HG02870 (cell line): ENCODE data around the gene CACNA1A.
A peak's percentile ranks its signal among the peaks of the same experiment; 100 is the strongest.

Source experiments
- ATAC-seq: cut with Tn5 transposase; IDR thresholded peaks from one replicate; pipeline ENCODE4 v1.9.1; 2021; ENCODE audit warnings: mild to moderate bottlenecking, moderate library complexity; ENCODE audit not compliant: unreplicated experiment

The CACNA1A gene

DNA sequence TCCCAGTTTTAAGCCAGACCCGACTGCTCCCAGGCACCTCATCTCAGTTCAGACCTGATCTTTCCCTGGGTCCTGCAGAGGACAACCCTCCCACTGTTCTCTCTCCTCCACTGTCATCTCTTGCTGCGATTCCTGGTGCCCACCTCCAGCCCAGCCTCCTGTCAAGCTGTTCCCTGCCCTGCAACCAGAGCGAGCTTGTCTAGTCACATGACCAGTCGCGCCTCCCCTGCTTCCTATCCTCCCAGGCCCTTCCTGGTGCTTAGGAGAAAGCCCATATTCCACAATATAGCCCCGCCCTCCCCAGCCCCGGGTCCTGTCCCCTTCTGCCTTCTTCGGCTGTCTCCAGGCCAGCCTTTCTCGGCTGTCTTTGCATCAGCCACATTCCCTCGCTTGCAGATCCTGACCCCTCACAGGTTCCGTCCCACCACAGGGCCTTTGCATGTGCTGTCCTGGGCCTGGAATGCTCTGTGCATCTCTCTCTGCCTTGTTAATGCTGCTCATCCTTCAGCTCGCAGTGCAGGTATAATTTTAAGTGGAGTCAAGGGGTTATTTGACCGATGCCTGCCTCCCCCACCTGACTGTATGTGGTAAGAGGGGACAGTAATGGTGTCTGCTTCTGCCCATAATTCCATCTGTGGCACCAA is 267.3 kb downstream of the CACNA1A start:
- ATAC-seq = no peak

DNA sequence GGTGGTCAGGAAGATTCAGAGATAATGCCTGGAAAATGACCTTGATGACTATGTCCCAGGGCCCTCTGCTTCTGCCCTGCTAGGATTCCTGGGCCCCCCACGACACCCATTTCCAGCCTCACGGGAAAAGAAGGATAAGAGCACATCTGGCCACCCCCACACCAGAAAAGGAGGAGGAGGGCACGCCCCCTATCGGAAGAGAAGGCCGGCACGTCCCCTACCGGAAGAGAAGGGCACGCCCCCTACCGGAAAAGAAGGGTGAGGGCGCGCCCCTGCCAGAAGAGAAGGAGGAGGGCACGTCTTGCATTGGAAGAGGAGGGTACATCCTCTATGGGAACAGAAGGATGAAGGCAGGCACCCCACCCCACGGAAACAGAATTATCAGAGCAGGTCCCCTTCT is 271.8 kb downstream of the CACNA1A start:
- ATAC-seq = no peak

DNA sequence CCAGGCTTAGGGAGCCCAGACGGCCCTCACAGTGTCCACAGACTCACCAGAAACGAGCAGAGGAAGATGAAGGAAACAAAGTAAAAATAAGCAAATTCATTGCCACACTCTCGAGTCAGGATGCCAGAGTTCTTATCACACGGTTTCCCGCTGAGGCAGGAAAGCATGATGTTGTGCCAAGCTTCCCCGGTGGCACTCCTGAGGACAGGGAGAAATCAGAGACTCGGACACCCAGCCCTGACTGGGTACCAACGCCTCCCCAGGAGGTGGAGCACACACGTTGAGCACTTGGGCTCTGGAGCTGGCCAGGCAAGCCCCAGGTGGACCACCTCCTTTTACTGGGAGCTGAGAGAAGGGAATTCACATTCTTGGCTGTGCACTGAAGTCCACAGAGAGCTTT is 274.6 kb downstream of the CACNA1A start:
- ATAC-seq = no peak

DNA sequence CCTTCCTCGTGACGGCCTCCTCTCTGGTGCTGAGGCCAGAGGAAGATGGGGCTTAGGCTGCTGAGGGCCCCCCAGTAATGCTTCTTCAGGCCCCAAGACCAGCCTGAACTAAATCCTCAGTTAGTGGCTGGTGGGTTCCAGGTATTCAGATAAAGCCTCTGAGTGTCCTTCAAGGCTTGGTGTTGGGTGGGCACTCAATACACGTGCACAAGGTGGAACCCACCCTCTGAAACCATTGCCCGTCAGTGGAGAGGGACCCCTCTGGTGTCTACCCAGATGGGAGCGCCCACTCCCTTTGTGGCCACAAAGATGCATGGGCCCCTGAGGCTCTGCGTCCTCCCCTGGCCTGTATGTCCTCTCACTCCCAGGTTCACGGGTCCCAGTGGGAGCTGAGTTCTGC is 277.0 kb downstream of the CACNA1A start:
- ATAC-seq = no peak

DNA sequence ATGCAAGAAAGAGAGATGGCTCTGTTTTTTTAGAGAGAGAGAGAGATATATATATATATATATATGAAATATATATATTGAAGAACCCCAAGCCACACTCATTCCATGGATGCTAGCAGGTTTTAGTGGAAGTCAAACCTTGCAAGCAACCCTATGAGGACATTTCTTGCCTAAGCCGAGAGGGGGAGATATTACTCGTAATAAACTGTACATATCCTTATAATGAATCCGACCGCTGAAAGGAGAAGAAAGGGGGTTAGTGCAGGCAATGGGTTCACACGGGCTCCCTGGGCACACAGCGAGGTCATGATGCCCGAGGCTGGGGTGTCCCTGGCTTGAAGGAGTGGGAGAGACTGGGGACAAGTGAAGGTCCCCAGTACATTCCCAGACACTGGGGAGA is 277.7 kb downstream of the CACNA1A start:
- no peak for ATAC-seq

DNA sequence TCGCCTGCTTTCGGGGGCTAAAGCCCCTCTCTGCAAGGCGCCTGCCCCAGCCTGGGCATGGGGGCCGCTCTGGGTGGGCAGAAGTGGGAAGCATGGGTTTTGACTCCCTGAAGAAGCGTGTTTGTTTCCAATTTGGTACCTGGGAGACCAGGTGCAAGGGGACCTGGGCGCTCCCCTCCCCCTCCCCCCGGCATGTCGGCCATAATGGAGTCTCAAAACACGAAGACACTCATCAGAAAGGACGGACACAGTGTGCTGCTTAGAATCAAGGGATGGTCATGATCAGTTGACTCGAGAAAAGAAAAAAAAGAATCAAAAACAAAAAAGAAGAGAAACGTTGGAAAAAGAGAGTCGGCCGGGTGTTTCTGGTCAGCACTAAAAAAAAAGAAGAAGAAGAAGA is 279.3 kb downstream of the CACNA1A start:
- ATAC-seq = no peak

DNA sequence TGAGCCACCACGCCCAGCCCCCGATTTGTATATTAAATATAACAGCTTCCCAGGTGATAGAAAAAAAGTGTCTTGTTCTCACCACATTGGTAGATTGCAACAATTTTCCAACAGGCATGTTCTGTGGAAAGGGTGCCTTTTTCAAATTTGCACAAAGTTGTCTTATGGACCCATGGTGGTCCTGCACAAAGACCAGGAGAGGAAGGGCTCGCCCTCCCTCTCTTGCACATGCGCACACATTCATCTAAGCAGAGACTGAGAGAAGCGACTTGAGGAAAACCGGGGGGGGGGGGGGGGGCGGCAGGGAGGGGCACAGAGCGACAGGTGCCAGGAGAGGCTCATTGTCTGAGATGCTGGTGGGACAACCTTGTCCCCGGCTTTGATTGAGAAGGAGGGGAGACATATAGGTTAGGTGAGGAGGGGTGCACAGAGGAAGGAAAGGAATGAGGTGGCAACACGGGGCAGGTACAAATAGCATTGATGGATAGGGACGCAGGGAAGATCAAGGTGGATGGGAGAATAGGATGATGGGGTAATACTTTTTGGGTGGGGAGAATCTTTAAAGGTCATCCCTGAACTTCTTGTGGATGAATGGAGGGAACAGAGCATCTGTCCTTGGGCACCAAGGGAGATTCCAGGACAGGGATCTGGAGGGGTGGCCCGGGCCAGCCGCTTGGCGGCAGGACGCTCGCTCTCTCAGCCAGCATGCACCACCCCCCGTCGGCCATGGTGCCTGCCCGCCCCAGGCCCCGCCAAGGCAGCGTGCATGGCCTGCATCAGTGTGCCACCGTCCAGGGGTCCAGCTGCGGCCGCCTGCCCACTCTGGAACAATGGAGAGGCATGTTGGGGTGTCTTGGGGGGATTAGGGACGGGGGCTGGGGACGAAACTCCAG is 280.1 kb downstream of the CACNA1A start:
- ATAC-seq = no peak

DNA sequence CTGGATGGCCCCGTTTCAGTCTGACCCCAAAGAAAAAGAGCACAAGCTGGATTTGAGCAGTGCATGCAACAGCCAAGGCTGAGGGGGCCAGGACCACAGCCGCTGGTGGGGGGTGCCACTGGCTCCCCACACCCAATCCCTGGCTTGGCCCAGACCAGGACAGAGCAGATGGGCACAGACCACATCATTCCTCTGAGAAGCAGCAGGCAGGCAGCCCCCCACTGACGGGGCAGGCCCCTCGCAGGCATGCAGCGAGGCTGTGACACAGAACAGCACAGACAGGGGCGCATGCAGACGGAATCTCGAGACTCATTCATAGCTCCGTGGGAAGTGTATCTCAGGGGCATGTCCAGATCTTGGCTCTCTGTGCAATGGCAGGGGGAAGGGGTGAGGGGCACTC is 281.2 kb downstream of the CACNA1A start:
- no peak for ATAC-seq

DNA sequence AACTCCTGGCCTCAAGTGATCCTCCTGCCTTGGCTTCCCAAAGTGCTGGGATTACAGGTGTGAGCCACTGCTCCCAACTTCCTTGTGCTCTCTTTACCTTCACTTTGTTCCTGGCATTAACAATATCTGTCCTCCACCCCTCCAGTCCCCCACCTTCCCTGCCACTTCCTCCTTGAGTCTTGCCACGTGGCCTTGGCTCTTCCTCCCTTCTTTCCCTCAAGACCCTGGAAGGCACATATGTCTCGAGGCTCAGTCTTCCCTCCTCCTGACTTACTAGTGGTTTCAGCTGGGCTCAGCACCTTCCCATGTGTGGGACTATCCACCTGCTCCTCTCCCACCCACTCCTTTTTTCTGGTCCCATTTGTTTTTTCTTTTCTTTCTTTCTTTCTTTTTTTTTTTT is 285.4 kb downstream of the CACNA1A start:
- ATAC-seq = no peak

DNA sequence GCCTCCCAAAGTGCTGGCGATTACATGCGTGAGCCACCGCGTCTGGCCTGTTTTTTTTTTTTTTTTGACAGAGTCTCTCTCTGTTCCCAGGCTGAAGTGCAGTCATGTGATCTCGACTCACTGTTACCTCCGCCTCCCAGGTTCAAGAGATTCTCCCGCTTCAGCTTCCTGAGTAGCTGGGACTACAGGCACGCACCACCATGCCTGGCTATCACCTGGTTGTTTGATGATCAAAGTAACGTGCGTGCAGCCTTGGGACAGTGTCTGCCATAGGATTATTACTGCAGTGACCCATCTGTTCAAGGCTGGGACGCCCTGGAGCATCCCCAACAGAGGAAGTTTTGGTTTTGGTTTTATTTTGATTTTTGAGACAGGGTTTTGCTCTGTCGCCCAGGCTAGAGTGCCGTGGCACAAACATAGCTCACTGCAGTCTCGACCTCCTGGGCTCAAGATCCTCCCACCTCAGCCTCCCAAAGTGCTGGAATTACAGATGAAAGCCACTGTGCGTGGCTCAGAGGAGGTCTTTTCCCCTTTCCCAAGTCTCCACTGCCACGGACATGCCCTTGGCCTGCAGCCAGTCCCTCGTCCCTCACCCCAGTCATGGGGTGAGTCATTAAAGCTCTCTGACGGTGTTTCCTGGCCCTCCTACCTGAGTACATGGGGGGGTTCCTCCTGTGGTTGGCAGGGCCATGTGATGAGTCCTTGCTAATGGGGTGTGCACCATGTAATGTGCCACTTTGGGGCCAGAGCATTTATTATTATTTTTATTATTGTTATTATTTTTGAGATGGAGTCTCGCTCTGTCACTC is 290.5 kb downstream of the CACNA1A start:
- no peak for ATAC-seq

DNA sequence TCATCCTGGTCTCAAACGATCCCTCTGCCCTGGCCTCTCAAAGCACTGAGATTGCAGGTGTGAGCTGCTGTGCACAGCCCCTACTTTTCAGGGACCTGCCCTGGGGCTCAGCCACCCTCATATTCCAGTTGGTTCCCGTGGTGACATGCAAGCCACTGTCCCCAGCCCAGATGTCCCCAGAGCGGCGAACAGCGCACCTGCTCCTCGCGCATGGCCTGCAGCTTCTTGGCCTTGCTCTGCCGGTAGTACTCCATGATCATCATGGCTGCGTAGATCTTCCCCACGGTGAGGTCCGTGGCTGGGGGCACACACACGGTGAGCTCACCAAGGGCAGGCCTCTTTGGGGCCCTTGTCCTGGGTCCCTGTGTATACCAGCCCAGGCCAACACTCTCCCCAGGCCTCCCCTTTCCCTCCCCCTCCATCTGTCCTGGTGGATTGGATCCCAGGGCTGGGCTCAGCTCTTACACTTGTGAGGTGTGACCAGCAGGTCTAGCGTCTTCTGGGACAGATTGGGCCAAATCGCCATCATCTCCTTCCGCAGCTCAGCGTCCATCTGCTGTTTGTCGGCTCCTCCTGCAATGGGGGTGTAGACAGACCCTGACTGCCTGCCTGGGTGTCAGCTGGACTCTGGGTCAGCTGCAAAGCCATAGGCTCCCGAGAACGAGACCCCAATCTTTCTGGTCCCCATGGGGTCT is 292.1 kb downstream of the CACNA1A start:
- no peak for ATAC-seq

DNA sequence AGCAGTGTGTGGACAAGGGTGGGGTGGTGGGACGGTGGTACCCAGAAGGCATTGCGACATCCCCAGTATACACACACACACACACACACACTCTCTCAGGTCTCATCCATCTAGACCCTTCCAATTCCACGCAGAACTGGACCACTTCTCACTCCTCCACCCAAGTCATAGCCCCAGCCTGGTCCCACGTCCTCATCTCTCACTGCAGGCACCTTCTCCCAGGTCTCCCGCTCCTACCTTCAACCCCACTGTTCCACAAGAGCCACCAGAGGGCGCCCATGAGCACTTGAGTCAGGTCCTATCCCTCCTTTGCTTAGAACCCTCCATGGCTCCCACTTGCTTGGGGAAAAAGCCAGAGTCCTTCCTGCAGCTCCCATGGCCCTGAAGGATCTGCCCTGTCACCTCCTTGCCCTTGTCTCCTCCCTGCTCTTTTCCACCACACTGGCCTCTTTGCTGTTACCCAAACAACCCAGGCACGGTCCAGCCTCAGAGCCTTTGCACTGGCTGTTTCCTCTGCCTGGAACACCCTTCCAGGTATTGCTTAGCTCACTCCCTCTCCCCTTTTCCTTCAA is 293.4 kb downstream of the CACNA1A start:
- no peak for ATAC-seq

DNA sequence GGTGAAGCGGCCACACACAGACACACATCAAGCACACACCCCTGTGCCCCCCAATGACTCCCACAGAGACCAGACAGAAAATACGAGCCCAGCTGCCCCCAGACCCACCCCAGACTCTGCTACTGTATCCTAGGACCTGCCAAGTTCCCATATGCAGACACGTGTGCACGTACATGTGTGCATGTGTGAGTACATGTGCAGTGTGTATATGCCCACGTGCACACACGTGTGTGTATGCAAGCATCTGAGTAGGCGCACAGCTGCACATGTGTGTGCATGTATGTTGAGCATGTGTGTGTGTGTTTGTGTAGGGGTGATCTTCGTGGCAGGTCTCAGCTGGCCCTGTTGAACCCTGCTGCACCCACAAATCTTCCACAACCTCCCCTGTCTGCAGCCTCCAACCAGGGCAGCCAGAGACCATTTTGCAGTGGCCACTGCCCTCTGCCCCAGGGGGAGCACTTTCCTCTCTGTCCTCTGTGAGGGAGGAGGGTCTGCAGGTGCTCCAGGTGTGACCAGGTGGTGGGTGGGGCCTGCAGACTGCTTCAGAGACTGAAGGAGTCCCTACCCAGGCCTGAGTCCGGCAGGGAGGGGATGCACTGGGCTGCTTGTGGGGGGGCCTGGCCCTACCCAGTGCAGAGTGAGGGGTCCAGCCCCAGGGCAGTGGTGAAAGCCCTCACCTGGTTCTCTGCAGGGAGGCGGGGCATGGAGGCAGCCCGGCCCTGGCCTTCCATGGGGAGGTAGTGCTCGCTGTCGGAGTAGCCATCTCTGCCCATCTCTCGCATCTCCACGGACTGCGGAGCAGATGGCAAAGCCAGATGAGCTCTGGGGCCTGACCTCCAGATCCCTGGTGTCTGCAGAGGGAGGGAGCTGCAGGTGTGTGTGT is 294.6 kb downstream of the CACNA1A start:
- no peak for ATAC-seq

DNA sequence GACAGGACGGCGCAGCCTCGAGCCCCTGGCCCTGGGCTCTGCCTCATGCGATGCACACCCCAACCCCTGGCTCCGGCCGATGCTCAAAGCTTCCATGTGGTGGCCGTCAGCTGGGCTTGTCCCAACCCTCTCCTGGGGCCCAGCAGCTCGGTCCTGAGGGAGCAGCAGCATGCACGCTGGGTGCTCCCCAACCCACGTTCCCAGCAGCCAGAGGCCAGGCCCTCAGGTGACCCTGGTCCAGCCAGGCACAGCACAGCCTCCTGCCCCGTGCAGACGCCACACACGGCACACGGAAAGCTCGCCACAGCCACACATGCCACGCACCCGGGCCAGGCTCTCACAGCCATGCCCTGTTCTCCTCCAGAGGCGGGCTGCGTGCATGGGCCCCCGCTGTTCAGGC is 295.3 kb downstream of the CACNA1A start:
- no peak for ATAC-seq

DNA sequence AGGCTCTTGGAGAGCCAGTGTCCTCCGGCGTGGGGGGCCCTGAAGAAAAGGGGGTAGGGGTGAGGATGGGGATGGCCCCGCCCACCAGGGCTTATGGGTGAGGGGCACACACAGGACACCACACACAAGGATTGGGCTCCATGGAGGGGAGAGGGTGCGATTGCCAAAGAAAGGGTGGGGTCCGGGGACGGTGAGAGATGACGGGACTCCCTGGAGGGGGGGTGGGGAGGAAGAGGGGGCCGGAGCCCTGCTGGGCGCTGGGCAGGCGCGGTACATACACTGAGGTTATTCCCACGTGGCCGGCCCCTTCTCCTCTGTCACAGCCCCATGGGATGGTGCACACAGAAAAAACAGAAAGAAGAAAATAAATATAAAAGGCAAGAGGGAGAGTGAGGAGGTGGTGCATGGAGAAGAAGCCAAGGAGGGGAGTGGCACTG is 295.9 kb downstream of the CACNA1A start:
- no peak for ATAC-seq

DNA sequence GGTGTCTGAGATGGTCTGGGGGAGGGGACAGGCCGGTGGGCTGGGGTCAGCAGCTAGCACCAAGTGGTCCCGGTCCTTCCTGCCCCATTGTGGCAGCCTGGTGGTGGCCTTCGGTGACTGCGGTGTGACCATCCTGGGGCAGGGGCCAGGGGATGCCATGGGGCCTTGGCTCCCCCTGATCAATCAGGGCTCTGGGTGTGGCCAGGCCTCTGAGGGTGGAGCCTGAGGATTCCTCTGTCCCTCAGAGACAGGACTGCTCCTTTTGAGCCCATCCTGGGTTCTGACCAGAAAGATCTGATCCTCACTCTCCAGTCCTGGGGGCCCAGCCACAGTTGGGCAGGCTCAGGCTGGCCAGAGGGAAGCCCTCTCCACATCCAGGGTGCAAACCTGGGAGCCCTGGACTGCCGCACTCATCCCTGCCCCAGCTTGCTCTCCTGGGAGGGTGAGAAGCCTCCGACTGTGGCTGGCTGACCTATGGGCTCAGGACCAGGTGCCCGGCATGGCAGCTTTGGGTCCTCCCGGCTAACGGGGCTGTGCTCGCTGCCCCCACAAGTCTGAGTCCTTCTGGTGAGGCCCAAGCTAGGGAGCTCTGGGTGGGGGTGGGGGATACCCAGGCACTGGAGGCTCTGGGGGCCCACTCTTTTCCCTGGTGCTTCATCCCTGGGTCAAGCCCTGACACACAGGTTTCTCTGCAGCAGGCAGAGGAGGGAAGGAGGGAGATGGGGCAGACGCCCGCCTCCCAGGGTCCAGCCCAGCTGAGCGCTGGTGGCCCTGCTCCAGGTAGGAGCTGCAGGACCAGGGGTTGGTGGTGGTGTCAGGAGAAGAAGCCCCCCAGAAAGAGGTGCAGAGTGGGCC is 296.6 kb downstream of the CACNA1A start:
- ATAC-seq = no peak

DNA sequence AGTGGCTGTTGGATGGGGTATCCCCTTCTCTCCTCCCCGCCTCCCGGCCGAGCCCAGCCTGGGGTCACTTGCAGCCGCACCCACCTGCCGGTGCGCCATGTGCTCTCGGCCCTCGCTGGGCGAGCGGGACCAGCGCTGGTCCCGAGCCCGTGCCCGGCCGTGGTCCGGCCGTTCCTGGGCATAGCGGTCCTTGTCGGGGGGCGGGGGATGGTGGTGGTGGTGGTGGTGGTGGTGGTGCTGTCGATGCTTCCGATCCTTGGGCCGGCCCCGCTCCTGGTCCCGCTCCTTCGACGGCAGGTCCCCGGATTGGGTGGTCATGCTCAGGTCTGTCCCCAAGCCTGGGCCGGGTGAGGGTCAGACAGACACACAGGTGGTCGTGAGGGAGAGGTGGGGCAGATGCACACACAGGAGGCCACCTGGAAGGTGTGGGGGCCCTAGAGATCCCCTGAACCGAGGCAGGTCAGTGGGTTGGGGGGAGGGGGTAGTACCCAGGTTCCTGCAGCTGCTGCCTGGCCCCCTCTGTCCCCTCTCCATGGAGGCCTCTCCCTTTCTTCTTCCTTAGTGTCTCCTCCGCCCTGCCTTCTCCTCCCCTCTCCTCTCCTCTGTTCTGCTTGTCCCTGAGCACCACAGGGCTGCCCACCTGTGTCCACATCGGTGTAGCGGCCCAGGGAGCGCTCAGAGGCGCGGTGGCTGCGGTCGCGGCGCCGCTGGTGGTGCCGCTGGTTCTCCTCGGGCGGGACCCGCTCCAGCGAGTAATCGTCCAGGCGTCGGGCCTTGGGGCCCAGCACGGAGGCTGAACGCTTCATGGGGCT is 297.4 kb downstream of the CACNA1A start:
- peak; percentile 13 for ATAC-seq
